ENCODE results near the gene NAA60. TPM values are rescaled to one million over a fixed set of nuclear protein-coding genes. Genes with fewer than 3 reads are reported as not detected.
"Not testable (repeated sequence)": the region's sequence is repeated elsewhere in the genome, so short reads cannot be mapped to it uniquely, and the experiment has no call there.

The NAA60 gene
- total RNA-seq, 1 donor from 2014 or later = 48.6 TPM

- intact Hi-C loops (cut with micrococcal nuclease) = no loop called here
- no peak for ATAC-seq
- DNase-seq = no peak
Measured at GRCh38 chr16:3460121-3460520, 16.6 kb downstream of the NAA60 start.

- intact Hi-C loops (cut with micrococcal nuclease) = no loop called here
- ATAC-seq (no peak), DNase-seq (no peak)
Measured at GRCh38 chr16:3460585-3460984, 17.1 kb downstream of the NAA60 start.

GRCh38 chr16:3461151-3461550, 17.7 kb downstream of the NAA60 start:
- no peak for DNase-seq
- ATAC-seq = no peak
- intact Hi-C loops (cut with micrococcal nuclease) = no loop called here

GRCh38 chr16:3465301-3465700, 21.8 kb downstream of the NAA60 start:
- intact Hi-C loops (cut with micrococcal nuclease) = no loop called here
- ATAC-seq (no peak), DNase-seq (no peak)

- no peak for ATAC-seq
Measured at GRCh38 chr16:3465911-3466584, 22.6 kb downstream of the NAA60 start.

GRCh38 chr16:3467182-3467581, 23.7 kb downstream of the NAA60 start:
- ATAC-seq = peak; percentile 64
- no peak for DNase-seq
- intact Hi-C loops (cut with micrococcal nuclease) = no loop called here

More at GRCh38 chr16:3465911-3466584, 22.6 kb downstream of the NAA60 start:
- intact Hi-C loops (cut with micrococcal nuclease) = no loop called here
- no peak for DNase-seq

GRCh38 chr16:3467921-3468320, 24.4 kb downstream of the NAA60 start:
- no peak for DNase-seq
- intact Hi-C loops (cut with micrococcal nuclease) = no loop called here
- no peak for ATAC-seq

- DNase-seq = no peak
- no peak for ATAC-seq
- intact Hi-C loops (cut with micrococcal nuclease) = no loop called here
Measured at GRCh38 chr16:3468501-3468900, 25.0 kb downstream of the NAA60 start.

- intact Hi-C loops (cut with micrococcal nuclease) = no loop called here
- ATAC-seq (no peak), DNase-seq (no peak)
Measured at GRCh38 chr16:3469736-3470135, 26.3 kb downstream of the NAA60 start.

- ATAC-seq (no peak), DNase-seq (no peak)
- intact Hi-C loops (cut with micrococcal nuclease) = no loop called here
Measured at GRCh38 chr16:3470723-3471122, 27.2 kb downstream of the NAA60 start.

- no peak for DNase-seq
- intact Hi-C loops (cut with micrococcal nuclease) = no loop called here
Measured at GRCh38 chr16:3471518-3472176, 28.2 kb downstream of the NAA60 start.

GRCh38 chr16:3472878-3473595, 29.6 kb downstream of the NAA60 start:
- intact Hi-C loops (cut with micrococcal nuclease) = no loop called here
- no peak for DNase-seq

More at GRCh38 chr16:3471518-3472176, 28.2 kb downstream of the NAA60 start:
- no peak for ATAC-seq

GRCh38 chr16:3473596-3473943, 30.1 kb downstream of the NAA60 start:
- intact Hi-C loops (cut with micrococcal nuclease); DNase-seq; ATAC-seq: not testable (repeated sequence)

More at GRCh38 chr16:3472878-3473595, 29.6 kb downstream of the NAA60 start:
- ATAC-seq = no peak

- intact Hi-C loops (cut with micrococcal nuclease) = no loop called here
- DNase-seq (no peak), ATAC-seq (peak; percentile 49)
Measured at GRCh38 chr16:3474136-3474779, 30.8 kb downstream of the NAA60 start.

- intact Hi-C loops (cut with micrococcal nuclease); DNase-seq; ATAC-seq: not testable (repeated sequence)
Measured at GRCh38 chr16:3474870-3475269, 31.4 kb downstream of the NAA60 start.

GRCh38 chr16:3475604-3476375, 32.3 kb downstream of the NAA60 start:
- peak; percentile 28 for DNase-seq
- no peak for ATAC-seq
- intact Hi-C loops (cut with micrococcal nuclease) = no loop called here

GRCh38 chr16:3476409-3476808, 32.9 kb downstream of the NAA60 start:
- peak; percentile 36 for ATAC-seq
- no peak for DNase-seq
- intact Hi-C loops (cut with micrococcal nuclease) = no loop called here

- DNase-seq = no peak
- intact Hi-C loops (cut with micrococcal nuclease) = no loop called here
- ATAC-seq = no peak
Measured at GRCh38 chr16:3478242-3478925, 34.9 kb downstream of the NAA60 start.

All from left ventricle myocardium superior (tissue), 1 donor.